GM18511 (cell line): Measurements from ENCODE around the gene METTL25B.

Source experiments
- ATAC-seq: cut with Tn5 transposase; IDR thresholded peaks from one replicate; pipeline ENCODE4 v1.9.1; 2021; ENCODE audit warnings: mild to moderate bottlenecking, moderate library complexity; ENCODE audit not compliant: unreplicated experiment

The METTL25B gene

DNA sequence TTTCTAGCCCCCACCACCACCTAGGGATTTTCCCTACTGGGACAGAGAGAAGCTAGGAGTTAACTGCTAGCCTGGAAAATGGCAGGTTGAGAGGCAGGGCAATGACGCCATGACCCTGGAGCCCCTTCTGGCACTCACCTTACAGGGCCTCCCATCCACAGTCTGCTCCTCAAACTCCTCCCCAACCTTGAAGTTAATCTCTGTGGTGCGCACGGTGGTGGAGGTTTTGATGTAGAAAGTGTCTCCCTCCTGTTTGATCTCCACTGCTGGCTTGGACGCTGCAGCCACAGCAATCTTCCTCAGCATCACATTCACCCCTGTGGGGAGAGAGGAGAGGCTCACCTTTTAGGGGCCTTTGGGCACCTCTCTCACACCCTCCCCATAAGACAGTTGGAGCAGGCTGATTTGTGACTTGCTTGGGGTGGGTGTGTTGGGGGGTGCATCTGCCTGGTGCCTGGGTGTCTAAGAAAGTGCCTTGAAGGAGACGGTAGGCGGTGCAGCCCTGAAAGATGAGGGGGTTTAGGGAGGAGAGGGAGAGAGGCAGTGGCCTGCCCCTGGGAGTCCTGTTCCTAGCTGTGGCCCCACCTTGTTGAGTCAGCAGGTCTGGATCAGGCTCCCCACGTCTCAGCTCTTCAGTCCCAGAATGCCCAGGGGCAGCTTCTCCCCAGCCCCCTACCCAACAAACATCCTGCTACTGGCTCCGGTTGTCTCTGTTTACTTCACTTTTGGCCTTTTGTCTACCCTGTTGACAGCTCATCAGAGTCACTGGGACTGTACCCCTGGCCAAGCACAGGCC is 27.3 kb upstream of the METTL25B start:
- ATAC-seq: no peak

DNA sequence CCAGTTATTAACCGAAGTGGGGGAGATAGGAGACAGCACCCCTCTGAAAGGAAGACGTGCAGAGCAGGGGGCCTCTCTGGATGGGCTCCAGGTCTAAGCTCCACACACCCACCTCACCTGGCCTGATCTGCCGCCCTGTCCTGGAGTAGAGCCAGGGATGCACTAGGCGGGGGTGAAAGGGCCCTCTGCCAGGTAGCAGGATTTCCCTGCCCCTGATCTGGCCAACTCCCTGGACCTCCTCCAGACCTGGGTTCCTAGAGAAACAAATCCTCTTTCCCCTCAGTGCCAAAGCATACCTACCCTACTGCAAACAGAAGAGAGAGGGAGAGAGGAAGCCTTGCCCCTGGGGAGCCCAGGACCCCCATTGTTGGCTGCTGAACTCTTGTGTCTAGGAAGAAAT is 24.9 kb upstream of the METTL25B start:
- no peak for ATAC-seq

GRCh38 chr1:156703741-156704140 is 24.5 kb upstream of the METTL25B start:
- no peak for ATAC-seq

- no peak for ATAC-seq
Measured at GRCh38 chr1:156704166-156704711, 24.0 kb upstream of the METTL25B start.

- no peak for ATAC-seq
Measured at GRCh38 chr1:156704930-156705320, 23.3 kb upstream of the METTL25B start.

DNA sequence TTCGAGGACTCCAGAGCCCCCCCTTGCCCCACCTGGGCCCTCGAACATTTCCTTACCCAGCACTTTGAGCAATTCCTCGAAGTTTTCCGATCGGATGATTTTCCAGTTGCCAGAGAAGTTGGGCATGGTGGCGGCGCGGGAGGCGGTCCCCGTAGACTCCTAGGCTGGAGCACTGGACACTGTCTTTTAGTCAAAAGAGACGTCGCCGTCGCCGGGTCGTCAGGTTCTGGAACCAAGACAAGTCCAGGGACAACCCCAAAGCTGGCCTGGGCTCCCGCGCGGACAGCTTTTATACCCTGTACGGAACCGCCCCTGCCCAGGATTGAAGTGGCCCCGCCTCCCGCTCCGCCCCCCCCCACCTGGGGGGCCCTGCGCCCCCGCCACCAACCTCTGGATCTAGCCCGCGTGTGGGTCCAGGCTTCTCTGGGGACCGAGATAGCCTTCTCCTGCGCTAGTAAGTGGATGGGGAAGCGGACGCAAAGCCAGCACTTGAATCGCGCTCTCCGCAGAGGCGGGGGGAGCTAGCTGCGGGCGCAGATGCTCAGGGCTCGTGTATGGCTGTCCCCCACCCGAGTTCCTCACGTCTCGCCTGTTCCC is 22.9 kb upstream of the METTL25B start, which contains the start of gene CRABP2:
TSS of gene CRABP2 (minus strand) at position 263 of the 597 bp plus-strand sequence. CDS start at position 126, 137 bp downstream.
- no peak for ATAC-seq

DNA sequence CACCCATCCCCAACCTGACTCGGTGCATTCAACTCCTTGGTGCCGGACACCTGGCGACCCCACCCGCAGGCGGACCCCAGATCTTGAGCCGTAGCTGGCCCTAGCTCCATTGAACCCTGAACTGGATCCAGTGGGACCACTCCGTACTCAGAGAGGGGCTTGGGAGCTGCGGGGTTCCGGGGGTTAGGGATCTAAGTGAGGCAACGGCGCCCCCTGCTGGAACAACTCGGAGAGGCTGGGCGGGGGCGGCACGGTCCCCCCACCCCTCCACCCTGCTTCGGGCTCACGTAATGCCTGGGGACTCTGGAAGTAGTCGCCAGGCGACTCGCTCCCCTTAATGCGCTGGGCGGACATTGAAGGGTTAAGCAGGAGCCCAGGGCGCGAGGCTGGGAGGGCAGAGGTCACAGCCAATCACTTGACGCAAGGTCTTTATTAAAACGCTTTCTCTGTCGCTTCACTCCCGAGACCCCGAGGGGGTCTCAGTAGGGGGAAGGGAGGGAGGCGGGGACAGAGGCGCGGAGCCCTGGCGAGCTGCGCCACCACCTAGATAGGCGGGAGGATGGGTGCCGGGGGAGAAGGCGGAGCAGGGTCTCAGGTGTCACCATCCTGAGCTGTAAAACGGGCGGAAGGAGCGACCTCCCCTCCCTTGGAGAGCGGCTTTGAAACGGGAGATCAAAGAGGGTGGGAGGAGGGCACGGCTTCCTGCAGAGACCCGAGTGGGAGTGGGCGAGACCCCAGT is 22.2 kb upstream of the METTL25B start:
- ATAC-seq: no peak

GRCh38 chr1:156706657-156707416 is 21.4 kb upstream of the METTL25B start:
- no peak for ATAC-seq

- ATAC-seq: no peak
Measured at GRCh38 chr1:156707417-156708217, 20.7 kb upstream of the METTL25B start.

- ATAC-seq: no peak
Measured at GRCh38 chr1:156708218-156708661, 20.0 kb upstream of the METTL25B start.

GRCh38 chr1:156709031-156709430 is 19.2 kb upstream of the METTL25B start:
- no peak for ATAC-seq

DNA sequence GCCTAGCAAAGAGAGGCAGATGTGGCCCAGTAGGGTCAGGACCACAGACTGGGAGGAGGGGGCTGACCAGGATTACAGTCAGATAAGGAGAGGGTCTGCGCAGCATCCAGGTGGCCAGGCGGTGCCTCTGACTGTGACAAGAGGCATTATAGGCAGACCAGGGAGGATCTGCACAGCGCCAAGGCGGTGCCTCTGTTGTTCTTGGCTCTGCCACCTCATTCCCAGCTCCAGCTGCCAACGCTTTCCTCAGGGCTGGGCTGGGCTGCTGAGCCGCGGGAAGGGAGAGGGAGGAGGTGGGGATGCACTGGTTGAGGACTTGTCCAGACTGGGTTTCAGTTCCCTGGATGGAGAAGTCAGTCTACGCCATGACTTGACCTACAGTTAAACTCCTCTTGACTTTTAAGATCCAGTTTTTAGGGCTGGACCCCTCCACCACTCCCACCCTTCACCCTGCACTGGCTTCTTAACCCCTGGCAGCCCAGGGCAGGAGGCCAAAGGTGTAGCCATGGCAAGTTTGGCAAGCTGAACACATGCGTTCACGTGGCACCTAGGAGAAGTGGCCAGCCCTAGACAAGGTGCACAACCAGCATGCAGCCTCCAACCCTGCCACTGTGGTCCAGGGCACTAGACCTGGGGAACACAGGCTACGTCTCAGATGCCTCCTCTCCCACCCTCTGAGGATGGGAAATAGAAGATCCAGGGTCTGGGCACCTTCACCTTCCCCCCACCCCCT is 18.3 kb upstream of the METTL25B start:
- ATAC-seq: no peak

DNA sequence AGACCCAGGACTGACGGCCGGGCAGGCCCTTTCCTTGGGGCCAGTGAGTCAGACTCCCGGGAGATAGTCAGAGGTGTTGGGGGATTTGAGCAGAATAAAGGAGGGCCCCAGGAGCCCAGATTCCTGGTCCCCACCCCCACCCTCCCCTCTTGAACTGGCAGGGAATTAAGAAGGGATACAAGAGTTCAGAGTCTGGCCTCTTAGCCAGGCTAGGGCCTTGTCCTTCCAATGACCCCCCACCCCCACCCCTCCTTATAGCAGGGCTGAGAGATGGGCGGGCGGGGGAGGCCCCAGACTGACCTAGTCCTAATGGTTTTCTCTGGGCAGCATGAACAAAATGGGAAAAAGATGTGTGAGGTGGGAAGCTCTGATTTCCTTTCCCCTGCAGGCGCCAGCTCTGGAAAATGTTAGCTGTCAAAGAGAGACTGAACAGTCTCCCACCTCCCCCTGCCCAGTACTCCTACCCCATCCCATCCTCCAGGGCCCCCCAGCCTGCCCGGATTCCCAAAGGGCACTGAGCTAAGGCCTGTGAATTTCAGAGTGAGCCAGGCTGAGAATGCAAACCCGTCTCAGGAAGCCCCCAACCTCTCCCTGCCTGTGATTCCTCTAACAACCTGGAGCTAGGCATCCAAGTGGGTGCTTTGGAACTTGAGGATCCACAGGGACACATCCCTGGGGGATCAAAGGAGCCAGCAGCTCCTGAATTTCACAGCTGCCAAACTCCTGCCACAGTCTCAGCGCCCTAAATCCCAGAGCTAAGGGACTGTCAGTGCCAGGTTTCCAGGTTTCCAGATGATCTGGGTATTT is 17.1 kb upstream of the METTL25B start:
- no peak for ATAC-seq

DNA sequence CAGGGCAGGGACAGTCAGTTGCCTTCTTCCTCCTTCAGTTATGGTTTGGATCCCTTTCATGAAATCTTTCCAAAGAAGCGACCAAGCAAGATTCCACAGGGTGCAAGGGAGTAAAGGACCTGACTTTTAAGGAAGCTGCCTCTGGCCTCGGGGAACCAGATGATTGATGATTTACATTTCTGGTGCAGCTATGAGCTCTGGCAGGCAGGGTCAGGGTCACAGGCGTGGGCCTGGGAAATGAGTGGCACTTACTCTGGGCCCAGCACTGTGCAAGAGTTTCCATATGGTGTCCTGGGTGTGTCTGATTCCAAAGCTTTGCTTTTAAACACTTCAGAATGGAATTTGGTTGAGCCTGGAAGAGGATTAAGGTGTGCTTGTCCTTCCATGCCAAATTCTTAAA is 15.6 kb upstream of the METTL25B start:
- ATAC-seq: no peak

GRCh38 chr1:156714830-156715229 is 13.4 kb upstream of the METTL25B start:
- no peak for ATAC-seq

DNA sequence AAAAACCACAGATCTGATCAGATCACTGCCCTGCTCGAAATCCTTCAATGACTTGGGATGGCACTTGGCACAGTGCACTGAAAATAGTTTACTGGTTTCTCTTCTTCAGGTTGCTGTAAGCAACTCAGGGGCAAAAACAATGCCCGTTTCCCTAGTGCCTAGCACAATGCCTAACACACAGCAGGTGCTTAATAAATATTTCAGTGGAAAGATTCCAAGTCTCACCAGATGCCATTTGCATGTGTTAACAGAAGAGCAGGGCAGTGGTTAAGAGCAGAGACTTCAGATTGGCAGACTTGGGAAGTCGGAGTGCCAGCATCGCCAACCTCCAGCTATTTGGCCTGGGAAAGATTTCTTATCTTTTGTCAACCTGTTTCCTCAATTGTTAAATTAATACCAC is 10.9 kb upstream of the METTL25B start:
- ATAC-seq: no peak

- no peak for ATAC-seq
Measured at GRCh38 chr1:156721131-156721530, 7.1 kb upstream of the METTL25B start.

DNA sequence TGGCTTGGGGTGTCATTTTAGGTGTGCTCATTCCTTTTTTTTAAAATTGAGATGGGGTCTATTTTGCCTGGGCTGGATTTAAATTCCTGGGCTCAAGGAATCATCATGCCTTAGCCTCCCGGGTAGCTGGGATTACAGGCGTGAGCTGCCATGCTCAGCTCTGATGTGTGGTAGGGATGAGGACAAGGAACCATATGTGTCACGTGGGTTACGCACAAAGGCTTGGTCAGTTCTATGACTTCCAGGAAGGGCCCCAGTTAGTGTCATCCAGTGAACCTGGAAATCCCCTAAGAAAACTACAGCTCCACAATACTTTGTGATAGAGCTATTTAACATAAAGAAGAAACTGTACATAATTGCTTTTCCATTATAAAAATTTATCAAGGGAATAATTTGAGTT is 6.7 kb upstream of the METTL25B start:
- ATAC-seq: no peak
